IPS-18a (cell line): ENCODE results near the gene SPIRE2.
A peak's percentile ranks its signal among the peaks of the same experiment; 100 is the strongest.
"Not testable (repeated sequence)": the region's sequence is repeated elsewhere in the genome, so short reads cannot be mapped to it uniquely, and the experiment has no call there.

ENCODE experiments used
- H3K27ac ChIP-seq: one replicate; pipeline ENCODE4 v1.5.1; 2013; ENCODE audit warnings: low read length
- H3K27me3 ChIP-seq: one replicate; pipeline ENCODE4 v1.6.1; 2013; ENCODE audit warnings: mild to moderate bottlenecking, low read length; ENCODE audit not compliant: control insufficient read depth, insufficient read depth
- H3K36me3 ChIP-seq: one replicate; pipeline ENCODE4 v1.6.1; 2013; ENCODE audit warnings: low read depth, low read length; ENCODE audit not compliant: control insufficient read depth
- H3K4me1 ChIP-seq: one replicate; pipeline ENCODE4 v1.6.1; 2013; ENCODE audit warnings: low read depth, low read length; ENCODE audit not compliant: control insufficient read depth
- H3K4me3 ChIP-seq: one replicate; pipeline ENCODE4 v1.5.1; 2013; ENCODE audit warnings: low read length
- H3K9ac ChIP-seq: one replicate; pipeline ENCODE4 v1.6.1; 2013; ENCODE audit warnings: mild to moderate bottlenecking, low read length, moderate library complexity
- H3K9me3 ChIP-seq: one replicate; pipeline ENCODE4 v1.6.1; 2013; ENCODE audit warnings: low read depth, low read length; ENCODE audit not compliant: control insufficient read depth

SPIRE2 gene

DNA sequence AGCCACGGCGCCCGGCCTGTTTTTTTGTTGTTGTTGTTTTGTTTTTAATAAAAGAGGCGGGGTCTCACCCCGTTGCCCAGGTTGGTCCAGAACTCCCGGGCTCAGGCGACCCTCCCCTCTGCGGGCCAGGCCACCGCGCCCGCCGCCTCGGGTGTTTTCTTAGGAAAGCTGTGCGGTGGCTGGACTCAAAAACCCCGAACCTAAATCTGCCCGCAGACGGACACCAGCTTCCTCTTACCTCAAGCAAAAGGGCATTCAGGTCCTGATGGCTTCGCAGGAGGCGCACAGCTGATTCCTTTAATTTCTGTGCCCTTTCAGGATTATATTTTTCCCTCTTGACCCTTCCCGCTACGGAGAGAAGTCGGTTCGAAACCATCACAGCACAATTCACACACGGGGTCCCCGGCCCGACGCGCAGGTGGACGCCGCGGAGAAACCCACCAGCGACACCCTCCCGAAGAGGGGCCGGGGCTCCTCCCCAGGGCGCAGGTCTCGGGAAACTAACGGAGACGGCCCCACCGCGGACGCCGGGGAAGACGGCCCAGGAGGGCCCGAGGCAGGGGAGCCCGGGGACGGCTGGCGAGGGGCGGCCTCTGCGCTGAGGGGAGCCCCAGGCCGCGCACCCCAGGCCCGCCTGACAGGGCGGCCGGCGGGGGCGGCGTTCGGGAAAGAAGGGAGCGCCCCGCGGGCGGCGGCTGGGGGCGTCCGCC lies 12.5 kb upstream of the SPIRE2 start:
- Histone ChIP-seq H3K27ac (no peak overlapping the region), H3K9me3 (no peaks in the 10 kb centered on the region), H3K27me3 (no peaks in the 10 kb centered on the region), H3K36me3 (peaks cover 12% of the 10 kb centered on the region), H3K9ac (peak overlapping the region; percentile 54), H3K4me3 (peak overlapping the region; percentile 63), H3K4me1 (no peaks in the 10 kb centered on the region)

DNA sequence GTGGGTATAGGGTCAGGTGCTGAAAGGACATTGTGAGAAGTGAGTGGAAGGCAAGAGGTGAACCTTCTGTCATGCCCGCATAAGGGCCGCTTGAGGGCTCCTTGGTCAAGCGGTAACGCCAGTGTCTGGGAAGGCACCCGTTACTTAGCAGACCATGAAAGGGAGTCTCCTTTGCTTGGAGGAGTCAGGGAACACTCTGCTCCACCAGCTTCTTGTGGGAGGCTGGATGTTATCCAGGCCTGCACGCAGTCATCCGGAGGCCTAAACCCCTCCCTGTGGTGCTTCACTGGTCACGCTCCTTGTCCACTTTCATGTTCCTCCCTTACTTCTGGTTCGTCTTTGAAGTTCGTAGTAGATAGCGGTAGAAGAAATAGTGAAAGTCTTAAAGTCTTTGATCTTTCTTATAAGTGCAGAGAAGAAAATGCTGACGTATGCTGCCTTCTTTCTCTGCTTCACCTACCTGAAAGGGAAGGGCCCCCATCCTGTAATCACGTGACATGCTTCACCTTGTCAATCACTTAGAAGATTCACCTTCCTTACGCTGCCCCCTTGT lies 9.3 kb upstream of the SPIRE2 start:
- H3K4me1 ChIP-seq, H3K9me3 ChIP-seq, H3K27me3 ChIP-seq, H3K9ac ChIP-seq, H3K4me3 ChIP-seq, H3K27ac ChIP-seq, H3K36me3 ChIP-seq: not testable (repeated sequence)

DNA sequence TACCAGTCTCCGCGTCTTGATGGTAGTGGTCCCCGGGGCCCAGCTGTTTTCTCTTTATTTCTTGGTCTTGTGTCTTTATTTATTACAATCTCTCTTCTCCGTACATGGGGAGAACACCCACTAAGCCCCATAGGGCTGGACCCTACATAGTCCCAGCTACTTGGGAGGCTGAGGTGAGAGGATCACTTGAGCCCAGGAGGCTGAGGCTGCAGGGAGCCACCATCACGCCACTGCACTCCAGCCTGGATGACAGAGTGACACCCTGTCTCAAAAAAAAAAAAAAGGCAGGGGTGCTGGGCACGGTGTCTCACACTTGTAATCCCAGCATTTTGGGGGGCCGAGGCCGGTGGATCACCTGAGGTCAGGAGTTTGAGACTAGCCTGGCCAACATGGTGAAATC lies 8.8 kb upstream of the SPIRE2 start:
- not testable (repeated sequence) for H3K27ac ChIP-seq, H3K4me3 ChIP-seq, H3K9ac ChIP-seq, H3K9me3 ChIP-seq, H3K4me1 ChIP-seq, H3K36me3 ChIP-seq, H3K27me3 ChIP-seq

DNA sequence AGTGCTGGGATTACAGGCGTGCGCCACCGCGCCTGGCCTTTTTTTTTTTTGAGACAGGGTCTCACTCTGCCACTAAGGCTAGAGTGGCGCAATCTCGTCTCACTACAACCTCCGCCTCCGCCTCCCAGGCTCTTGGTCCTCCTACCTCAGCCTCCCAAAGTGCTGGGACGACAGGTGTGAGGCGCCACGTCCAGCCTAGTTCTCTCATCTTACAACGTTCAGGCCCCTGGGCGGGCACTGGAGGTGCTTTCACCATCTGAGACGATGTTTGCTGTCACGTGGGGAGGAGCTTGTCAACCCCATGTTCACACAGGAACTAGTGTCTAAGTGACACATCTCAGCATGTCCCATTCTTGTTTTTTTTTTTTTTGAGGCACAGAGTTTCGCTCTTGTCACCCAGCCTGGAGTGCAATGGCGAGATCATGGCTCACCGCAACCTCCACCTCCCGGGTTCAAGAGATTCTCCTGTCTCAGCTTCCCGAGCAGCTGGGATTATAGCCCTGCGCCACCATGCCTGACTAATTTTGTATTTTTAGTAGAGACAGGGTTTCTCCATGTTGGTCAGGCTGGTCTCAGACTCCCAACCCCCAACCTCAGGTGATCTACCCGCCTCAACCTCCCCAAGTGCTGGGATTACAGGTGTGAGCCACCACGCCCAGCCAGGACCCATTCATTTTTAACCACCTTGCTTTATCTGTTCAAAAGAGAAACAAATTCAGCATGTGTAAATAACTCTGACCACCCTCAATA lies 6.7 kb upstream of the SPIRE2 start:
- Histone ChIP-seq H3K4me3 (no peak overlapping the region), H3K9me3 (no peaks in the 10 kb centered on the region), H3K27me3 (no peaks in the 10 kb centered on the region), H3K9ac (no peak overlapping the region), H3K27ac (no peak overlapping the region), H3K36me3 (no peaks in the 10 kb centered on the region), H3K4me1 (peaks cover 6% of the 10 kb centered on the region)

DNA sequence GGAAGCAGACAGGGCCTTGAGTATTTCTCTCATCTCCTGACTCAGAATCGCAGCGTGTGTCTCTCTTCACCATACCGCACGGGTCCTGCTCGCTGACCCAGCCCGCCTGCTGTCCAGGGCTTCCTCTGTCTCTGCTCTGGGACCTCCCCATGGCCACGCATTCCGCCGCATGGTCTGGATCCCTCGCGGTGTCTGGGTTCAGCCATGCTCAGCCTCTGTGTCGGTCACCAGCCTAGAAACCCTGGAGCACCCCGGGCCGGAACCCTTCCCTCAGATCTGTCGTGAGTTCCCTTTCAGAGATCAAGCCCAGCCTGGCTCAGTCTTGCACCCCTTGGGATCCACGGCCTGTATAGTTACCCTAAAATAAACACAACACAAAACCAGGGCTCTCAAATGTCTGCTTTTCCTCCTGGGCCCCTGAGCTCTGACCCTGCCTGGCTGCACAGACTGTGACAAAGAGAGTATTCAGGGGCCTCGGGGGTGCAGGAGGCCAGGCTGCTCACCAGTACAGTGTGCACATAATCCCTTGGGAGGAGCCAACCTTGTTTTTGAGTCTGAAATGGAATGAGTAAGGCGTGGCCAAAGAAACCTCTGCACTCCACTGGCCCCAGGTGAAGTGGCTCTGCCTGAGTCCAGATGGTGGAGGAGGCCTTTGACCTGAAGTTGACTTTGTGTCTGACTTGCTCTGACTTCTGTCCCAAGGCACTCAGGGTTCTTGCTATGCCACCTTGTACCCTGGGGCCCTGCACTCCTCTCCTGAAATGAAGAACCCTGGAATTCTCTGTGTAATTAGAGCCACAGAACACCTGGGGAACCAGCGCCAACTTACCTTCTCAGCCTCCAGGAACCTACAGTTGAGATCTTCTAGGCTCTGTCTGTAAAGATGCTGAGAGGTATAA lies 5.8 kb upstream of the SPIRE2 start:
- no peak overlapping the region for H3K9ac ChIP-seq
- H3K27me3 ChIP-seq: no peaks in the 10 kb centered on the region
- H3K4me3 ChIP-seq: no peak overlapping the region
- H3K4me1 ChIP-seq: peaks cover 6% of the 10 kb centered on the region
- no peak overlapping the region for H3K27ac ChIP-seq
- no peaks in the 10 kb centered on the region for H3K36me3 ChIP-seq
- H3K9me3 ChIP-seq: no peaks in the 10 kb centered on the region

DNA sequence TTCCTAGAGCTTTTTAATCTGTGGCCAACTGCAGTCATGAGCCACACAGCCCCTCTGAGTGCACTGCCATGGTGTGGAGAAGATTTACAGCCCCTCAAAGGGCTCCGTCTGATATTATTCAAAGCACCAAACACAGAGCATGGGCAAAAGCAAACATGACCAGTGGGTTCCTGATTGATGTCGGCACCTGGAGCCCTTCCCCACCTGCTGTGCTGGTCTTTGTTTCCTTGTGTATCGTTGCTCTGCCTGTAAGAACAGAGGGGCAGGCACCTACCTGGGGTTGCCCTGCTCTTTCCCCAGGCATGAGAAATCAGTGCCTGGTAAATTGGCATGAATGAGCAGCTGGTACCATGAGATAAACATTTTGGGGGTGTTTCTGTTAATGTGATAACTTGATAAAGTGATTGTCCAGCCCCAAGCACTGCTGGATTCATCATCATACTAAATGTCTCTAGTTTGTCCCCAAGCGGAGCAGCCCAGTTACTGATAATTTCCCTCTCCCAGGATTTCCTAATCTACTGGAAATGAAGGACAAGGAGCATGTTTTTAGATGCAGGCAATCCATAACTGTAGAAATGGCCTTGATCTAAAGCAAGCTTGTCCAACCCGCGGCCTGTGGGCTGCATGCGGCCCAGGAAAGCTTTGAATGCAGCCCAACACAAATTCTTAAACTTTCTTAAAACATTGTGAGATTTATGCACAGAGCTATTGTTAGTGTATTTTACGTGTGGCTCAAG lies 5.0 kb upstream of the SPIRE2 start:
- Histone ChIP-seq H3K9ac (no peak overlapping the region), H3K27ac (no peak overlapping the region), H3K4me3 (no peak overlapping the region)

DNA sequence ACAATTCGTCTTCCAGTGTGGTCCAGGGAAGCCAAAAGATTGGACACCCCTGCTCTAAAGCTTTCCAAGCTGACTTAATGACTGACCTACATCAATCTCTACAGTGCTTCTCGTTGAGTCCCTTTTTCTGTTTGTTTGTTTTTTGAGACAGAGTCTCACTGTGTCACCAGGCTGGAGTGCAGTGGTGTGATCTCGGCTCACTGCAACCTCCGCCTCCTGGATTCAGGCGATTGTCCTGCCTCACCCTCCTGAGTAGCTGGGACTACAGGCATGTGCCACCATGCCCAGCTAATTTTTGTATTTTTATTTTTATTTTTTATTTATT lies 4.5 kb upstream of the SPIRE2 start:
- not testable (repeated sequence) for H3K9me3 ChIP-seq, H3K36me3 ChIP-seq, H3K4me3 ChIP-seq, H3K4me1 ChIP-seq, H3K27ac ChIP-seq, H3K9ac ChIP-seq, H3K27me3 ChIP-seq

More for the DNA sequence above, 5.0 kb upstream of the SPIRE2 start:
- H3K36me3 ChIP-seq: no peaks in the 10 kb centered on the region
- H3K27me3 ChIP-seq: no peaks in the 10 kb centered on the region
- H3K4me1 ChIP-seq: peaks cover 6% of the 10 kb centered on the region
- no peaks in the 10 kb centered on the region for H3K9me3 ChIP-seq

DNA sequence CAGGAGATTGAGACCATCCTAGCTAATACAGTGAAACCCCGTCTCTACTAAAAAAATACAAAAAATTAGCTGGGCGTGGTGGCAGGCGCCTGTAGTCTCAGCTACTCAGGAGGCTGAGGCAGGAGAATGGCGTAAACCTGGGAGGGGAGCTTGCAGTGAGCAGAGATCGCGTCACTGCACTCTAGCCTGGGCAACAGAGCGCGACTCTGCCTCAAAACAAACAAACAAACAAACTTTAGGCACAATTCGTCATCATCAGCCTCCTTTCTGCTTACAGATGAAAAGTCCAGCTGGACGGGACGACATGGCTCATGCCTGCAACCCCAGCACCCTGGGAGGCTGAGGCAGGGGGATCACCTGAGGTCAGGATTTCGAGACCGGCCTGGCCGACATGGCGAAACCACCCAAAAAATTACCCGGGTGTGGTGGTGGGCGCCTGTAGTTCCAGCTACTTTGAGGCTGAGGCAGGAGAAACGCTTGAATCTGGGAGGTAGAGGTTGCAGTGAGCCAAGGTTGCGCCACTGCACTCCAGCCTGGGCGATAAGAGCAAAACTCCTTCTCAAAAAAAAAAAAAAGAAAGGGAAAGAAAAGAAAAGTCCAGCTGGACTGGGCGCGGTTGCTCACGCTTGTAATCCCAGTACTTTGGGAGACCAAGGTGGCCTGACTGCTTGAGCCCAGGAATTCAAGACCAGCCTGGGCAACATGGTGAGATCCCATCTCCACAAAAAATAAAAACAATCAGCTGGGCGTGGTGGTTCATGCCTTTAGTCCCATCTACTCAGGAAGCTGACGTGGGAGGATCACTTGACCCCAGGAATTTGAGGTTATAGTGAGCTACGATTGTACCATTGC lies 1.5 kb upstream of the SPIRE2 start:
- Histone ChIP-seq H3K4me1 (peaks cover 6% of the 10 kb centered on the region), H3K36me3 (no peaks in the 10 kb centered on the region), H3K27ac (no peak overlapping the region), H3K27me3 (no peaks in the 10 kb centered on the region), H3K4me3 (peak overlapping the region; percentile 76), H3K9ac (no peak overlapping the region), H3K9me3 (no peaks in the 10 kb centered on the region)

DNA sequence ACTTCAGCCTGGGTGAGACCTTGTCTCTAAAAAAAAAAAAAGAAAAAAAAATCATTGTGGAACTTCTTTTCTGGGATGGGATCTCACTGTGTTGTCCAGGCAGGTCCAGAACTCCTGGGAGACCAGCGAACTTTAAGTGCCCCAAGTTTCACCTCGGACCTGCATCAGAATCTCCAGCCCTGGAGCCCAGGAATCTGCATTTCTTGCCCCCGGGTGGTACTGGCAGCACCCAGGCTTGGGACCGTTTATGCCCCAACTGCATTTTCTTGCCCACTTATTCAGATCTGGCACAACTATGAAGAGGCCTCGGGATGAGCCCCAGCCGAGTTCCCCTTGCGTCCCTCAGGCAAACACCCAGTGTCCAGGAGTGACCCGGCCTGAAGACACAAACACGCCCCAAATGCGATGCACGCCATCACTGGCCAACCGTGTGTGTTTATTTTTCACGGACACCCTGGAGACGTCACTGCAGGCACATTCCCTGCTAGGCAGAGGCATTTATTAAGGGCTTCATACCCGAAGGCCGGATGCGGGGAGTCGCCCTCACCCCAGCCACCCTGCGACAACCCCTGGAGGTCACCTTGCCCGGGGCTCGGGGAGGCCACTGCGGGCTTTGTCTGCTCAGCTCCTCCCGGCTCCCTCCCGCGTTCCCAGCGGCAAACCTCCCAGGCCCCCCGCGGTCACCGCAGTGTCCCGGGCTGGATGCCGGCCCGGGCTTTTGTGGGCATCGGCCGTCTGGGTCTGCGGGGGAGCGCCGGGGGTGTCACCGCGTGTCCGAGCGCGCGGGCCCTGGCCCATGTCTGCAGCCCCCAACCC lies 684 bp upstream of the SPIRE2 start:
- Histone ChIP-seq H3K27me3 (no peaks in the 10 kb centered on the region), H3K36me3 (no peaks in the 10 kb centered on the region), H3K9me3 (no peaks in the 10 kb centered on the region), H3K9ac (peak overlapping the region; percentile 51), H3K4me3 (peak overlapping the region; percentile 76), H3K4me1 (peaks cover 6% of the 10 kb centered on the region), H3K27ac (no peak overlapping the region)
